PC-3 (cell line): ENCODE measurements around the gene RTP5.
A peak's percentile ranks its signal among the peaks of the same experiment; 100 is the strongest.

Experiments used
- EZH2 ChIP-seq: fragments of 300-600 bp; sonication (generic); IDR thresholded peaks from one replicate; pipeline ENCODE4 v1.6.1; 2017; ENCODE audit warnings: antibody characterized with exemption, mild to moderate bottlenecking, low read length; ENCODE audit not compliant: unreplicated experiment
- EZH2phosphoT487 ChIP-seq: fragments of 300-600 bp; sonication (generic); IDR thresholded peaks from 2 replicates; pipeline ENCODE4 v1.6.1; 2018; ENCODE audit warnings: mild to moderate bottlenecking, antibody characterized with exemption, low read length, borderline replicate concordance
- TF ChIP-seq, protein P1 (sequence below): fragments of 300-600 bp; sonication (generic); conservative IDR thresholded peaks from 2 replicates; pipeline ENCODE4 v1.5.1; 2017; ENCODE audit warnings: antibody characterized with exemption, low read depth, mild to moderate bottlenecking, low read length

DNA sequence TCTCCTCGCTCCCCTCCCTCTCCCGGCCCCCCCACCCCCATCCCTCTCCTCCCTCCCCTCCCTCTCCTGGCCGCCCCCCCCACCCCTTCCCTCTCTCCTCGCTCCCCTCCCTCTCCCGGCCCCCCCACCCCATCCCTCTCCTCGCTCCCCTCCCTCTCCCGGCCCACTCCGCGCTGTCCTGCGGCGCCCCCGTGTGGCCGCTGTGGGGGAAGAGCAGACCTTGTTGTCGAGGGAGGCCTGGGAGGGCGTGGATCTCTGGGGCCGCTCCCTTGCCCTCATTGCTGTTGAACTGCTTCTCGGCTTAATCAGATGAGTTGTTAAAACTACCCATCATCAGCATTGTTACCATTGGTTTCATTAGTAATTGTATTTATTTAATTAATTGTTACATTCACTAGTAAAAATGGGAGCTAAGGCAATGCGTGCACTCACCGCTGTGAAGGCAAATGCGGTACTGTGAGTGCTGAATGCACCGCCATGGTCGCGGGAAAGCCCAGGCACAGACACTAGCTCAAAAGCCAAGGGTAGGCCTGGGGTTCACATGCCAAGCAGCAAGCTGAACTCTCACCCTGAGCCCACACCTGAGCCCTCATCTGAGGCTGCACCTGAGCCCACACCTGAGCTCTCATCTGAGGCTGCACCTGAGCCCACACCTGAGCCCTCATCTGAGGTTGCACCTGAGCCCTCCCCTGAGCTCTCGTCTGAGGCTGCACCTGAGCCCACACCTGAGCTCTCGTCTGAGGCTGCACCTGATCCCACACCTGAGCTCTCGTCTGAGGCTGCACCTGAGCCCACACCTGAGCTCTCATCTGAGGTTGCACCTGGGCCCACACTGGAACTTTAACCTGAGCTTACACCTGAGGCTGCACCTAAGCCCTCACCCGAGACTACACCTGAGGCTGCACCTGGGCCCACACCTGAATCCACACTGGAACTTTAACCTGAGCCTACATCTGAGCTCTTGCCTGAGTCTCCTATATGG is 8.8 kb downstream of the RTP5 start:
- TF ChIP-seq EZH2phosphoT487 (no peak), EZH2 (no peak)
- TF ChIP-seq, protein P1, sequence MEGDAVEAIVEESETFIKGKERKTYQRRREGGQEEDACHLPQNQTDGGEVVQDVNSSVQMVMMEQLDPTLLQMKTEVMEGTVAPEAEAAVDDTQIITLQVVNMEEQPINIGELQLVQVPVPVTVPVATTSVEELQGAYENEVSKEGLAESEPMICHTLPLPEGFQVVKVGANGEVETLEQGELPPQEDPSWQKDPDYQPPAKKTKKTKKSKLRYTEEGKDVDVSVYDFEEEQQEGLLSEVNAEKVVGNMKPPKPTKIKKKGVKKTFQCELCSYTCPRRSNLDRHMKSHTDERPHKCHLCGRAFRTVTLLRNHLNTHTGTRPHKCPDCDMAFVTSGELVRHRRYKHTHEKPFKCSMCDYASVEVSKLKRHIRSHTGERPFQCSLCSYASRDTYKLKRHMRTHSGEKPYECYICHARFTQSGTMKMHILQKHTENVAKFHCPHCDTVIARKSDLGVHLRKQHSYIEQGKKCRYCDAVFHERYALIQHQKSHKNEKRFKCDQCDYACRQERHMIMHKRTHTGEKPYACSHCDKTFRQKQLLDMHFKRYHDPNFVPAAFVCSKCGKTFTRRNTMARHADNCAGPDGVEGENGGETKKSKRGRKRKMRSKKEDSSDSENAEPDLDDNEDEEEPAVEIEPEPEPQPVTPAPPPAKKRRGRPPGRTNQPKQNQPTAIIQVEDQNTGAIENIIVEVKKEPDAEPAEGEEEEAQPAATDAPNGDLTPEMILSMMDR, result peak; percentile 56; the same call in 1 of the 2 replicates
